ENCODE results near the gene SLU7.

The SLU7 gene

GRCh38 chr5:160418561-160419457 lies at the start of gene SLU7:
SLU7 (minus strand) TSS chr5:160419081; CDS start chr5:160415294, 3,787 bp downstream.
- DNase-seq = peak; percentile 85

GRCh38 chr5:160468363-160468975 lies 49.6 kb upstream of the SLU7 start:
- DNase-seq = no peak

GRCh38 chr5:160467555-160468362 lies 48.9 kb upstream of the SLU7 start:
- DNase-seq = no peak

GRCh38 chr5:160466889-160467554 lies 48.1 kb upstream of the SLU7 start:
- no peak for DNase-seq

GRCh38 chr5:160466116-160466515 lies 47.2 kb upstream of the SLU7 start:
- peak; percentile 32 for DNase-seq

GRCh38 chr5:160464466-160464797 lies 45.6 kb upstream of the SLU7 start:
- DNase-seq = no peak

GRCh38 chr5:160463740-160464465 lies 45.0 kb upstream of the SLU7 start:
- DNase-seq = peak; percentile 34

- DNase-seq = no peak
These were observed 44.3 kb upstream of the SLU7 start for GRCh38 chr5:160463227-160463626.

GRCh38 chr5:160462167-160462566 lies 43.3 kb upstream of the SLU7 start:
- DNase-seq = no peak

- DNase-seq = no peak
These were observed 42.5 kb upstream of the SLU7 start for GRCh38 chr5:160461378-160461777.

GRCh38 chr5:160460377-160461049 lies 41.6 kb upstream of the SLU7 start:
- no peak for DNase-seq

- no peak for DNase-seq
These were observed 40.2 kb upstream of the SLU7 start for GRCh38 chr5:160458806-160459800.

GRCh38 chr5:160457252-160457651 lies 38.4 kb upstream of the SLU7 start:
- DNase-seq = no peak

GRCh38 chr5:160456480-160457177 lies 37.7 kb upstream of the SLU7 start:
- peak; percentile 26 for DNase-seq

GRCh38 chr5:160455600-160455999 lies 36.7 kb upstream of the SLU7 start:
- DNase-seq = no peak

- no peak for DNase-seq
These were observed 34.9 kb upstream of the SLU7 start for GRCh38 chr5:160453751-160454150.

GRCh38 chr5:160452795-160453194 lies 33.9 kb upstream of the SLU7 start:
- no peak for DNase-seq

- DNase-seq = no peak
These were observed 33.2 kb upstream of the SLU7 start for GRCh38 chr5:160452036-160452435.

GRCh38 chr5:160451281-160451680 lies 32.4 kb upstream of the SLU7 start:
- no peak for DNase-seq
